HG03066 (cell line): ENCODE results near the gene STAMBP.
"Not testable (repeated sequence)": the region's sequence is repeated elsewhere in the genome, so short reads cannot be mapped to it uniquely, and the experiment has no call there.

ENCODE experiments used
- ATAC-seq: cut with Tn5 transposase; IDR thresholded peaks from one replicate; pipeline ENCODE4 v1.9.1; 2021; ENCODE audit warnings: low read depth; ENCODE audit not compliant: unreplicated experiment

Gene STAMBP

GRCh38 chr2:73828818-73829570 lies at the start of gene STAMBP:
TSS of gene STAMBP (plus strand) at chr2:73828961. CDS start at chr2:73830857, 1,896 bp downstream.
- peak; percentile 80 for ATAC-seq

GRCh38 chr2:73779467-73780236 lies 49.1 kb upstream of the STAMBP start, which contains the start of gene DUSP11:
TSS of gene DUSP11 (minus strand) at chr2:73780103. CDS start at chr2:73779974, 129 bp downstream.
- ATAC-seq = peak; percentile 98

GRCh38 chr2:73780237-73780582 lies 48.6 kb upstream of the STAMBP start:
- no peak for ATAC-seq

GRCh38 chr2:73783402-73783801 lies 45.4 kb upstream of the STAMBP start:
- not testable (repeated sequence) for ATAC-seq

- not testable (repeated sequence) for ATAC-seq
Measured at GRCh38 chr2:73783883-73784282, 44.9 kb upstream of the STAMBP start, which contains the start of gene C2orf78. TSS of gene C2orf78 (plus strand) at chr2:73784183. CDS start at chr2:73784310, 127 bp downstream.

GRCh38 chr2:73811878-73812277 lies 16.9 kb upstream of the STAMBP start:
- no peak for ATAC-seq

- ATAC-seq = no peak
Measured at GRCh38 chr2:73812635-73813034, 16.1 kb upstream of the STAMBP start.

- no peak for ATAC-seq
Measured at GRCh38 chr2:73818296-73818695, 10.5 kb upstream of the STAMBP start.

GRCh38 chr2:73821227-73821626 lies 7.5 kb upstream of the STAMBP start:
- peak; percentile 60 for ATAC-seq

GRCh38 chr2:73821669-73822068 lies 7.1 kb upstream of the STAMBP start:
- ATAC-seq = no peak

- peak; percentile 45 for ATAC-seq
Measured at GRCh38 chr2:73822276-73822675, 6.5 kb upstream of the STAMBP start.

GRCh38 chr2:73822991-73823390 lies 5.8 kb upstream of the STAMBP start:
- ATAC-seq = no peak

- no peak for ATAC-seq
Measured at GRCh38 chr2:73823416-73823815, 5.3 kb upstream of the STAMBP start.

GRCh38 chr2:73823916-73824523 lies 4.7 kb upstream of the STAMBP start:
- ATAC-seq = no peak

GRCh38 chr2:73825408-73825807 lies 3.4 kb upstream of the STAMBP start:
- no peak for ATAC-seq

GRCh38 chr2:73827018-73827417 lies 1.7 kb upstream of the STAMBP start:
- ATAC-seq = no peak

GRCh38 chr2:73827660-73828388 lies 937 bp upstream of the STAMBP start:
- ATAC-seq = no peak

- no peak for ATAC-seq
Measured at GRCh38 chr2:73828389-73828817, 358 bp upstream of the STAMBP start.

GRCh38 chr2:73830871-73831401 lies 2.2 kb downstream of the STAMBP start:
- ATAC-seq = no peak

GRCh38 chr2:73832930-73833329 lies 4.2 kb downstream of the STAMBP start:
- ATAC-seq = no peak
